ENCODE data around the gene ISCA1.

ISCA1 gene

GRCh38 chr9:86217076-86217755, 65.1 kb downstream of the ISCA1 start:
- ChIA-PET POLR2A (no interaction called here), CTCF (interaction anchor here (1.0 kb wide), 1 partner anchor 15 kb away, joined by 3 read pairs; no protein-coding TSS in a partner anchor)
- Histone ChIP-seq H3K9me3 (ENCODE audit: control extremely low read depth in 1 of 5, control insufficient read depth in 4 of 5, insufficient read depth in 2 of 5, low read depth in 1 of 5, low read length in 4 of 5) (no peaks in the 10 kb centered on the region), H3K4me1 (ENCODE audit: control extremely low read depth in 1 of 4, control insufficient read depth in 4 of 4, insufficient read depth in 4 of 4, low read length in 3 of 4) (no peaks in the 10 kb centered on the region), H3K36me3 (ENCODE audit: control insufficient read depth in 4 of 4, insufficient read depth in 4 of 4, low read length in 3 of 4) (no peaks in the 10 kb centered on the region), H3K27ac (ENCODE audit: insufficient read depth in 1 of 2, low read depth in 1 of 2, low read length in 2 of 2, poor library complexity in 1 of 2, severe bottlenecking in 2 of 2) (no peak overlapping the region), H3K27me3 (replicated peaks in 2 of 5; ENCODE audit: control insufficient read depth in 4 of 5, insufficient read depth in 5 of 5, low read length in 4 of 5) (no peaks in the 10 kb centered on the region), H3K4me3 (ENCODE audit: control insufficient read depth in 1 of 7, extremely low read depth in 1 of 7, insufficient read depth in 4 of 7, low read depth in 2 of 7, low read length in 6 of 7) (no peak overlapping the region)
- DNase-seq: no peak
- WGBS (ENCODE audit: insufficient coverage): 91% methylated on average over 7 of the region's 7 CpGs

All from common myeloid progenitor, CD34-positive (primary cell).